Glutamatergic neuron (in vitro differentiated cells): ENCODE measurements around the gene PDE1C. TPM values are rescaled to one million over a fixed set of nuclear protein-coding genes. Genes with fewer than 3 reads are reported as not detected.

ENCODE experiments used
- DNase-seq: peaks from one replicate; pipeline ENCODE4 v3.0.0; 2022
- H3K27ac Mint-ChIP-seq: one replicate; pipeline ENCODE4 v1.8.0; 2020; ENCODE audit warnings: mild to moderate bottlenecking, mixed read lengths, inconsistent platforms; ENCODE audit not compliant: unreplicated experiment
- H3K27me3 Mint-ChIP-seq: one replicate; pipeline ENCODE4 v1.8.0; 2020; ENCODE audit warnings: mild to moderate bottlenecking, moderate library complexity, mixed read lengths, inconsistent platforms; ENCODE audit not compliant: unreplicated experiment
- H3K36me3 Mint-ChIP-seq: one replicate; pipeline ENCODE4 v1.8.0; 2020; ENCODE audit warnings: mild to moderate bottlenecking, mixed read lengths, inconsistent platforms; ENCODE audit not compliant: unreplicated experiment
- H3K4me1 Mint-ChIP-seq: one replicate; pipeline ENCODE4 v1.8.0; 2020; ENCODE audit warnings: mild to moderate bottlenecking, low read depth, mixed read lengths, inconsistent platforms; ENCODE audit not compliant: unreplicated experiment
- H3K4me3 Mint-ChIP-seq: one replicate; pipeline ENCODE4 v1.8.0; 2020; ENCODE audit warnings: mild to moderate bottlenecking, mixed read lengths, inconsistent platforms; ENCODE audit not compliant: unreplicated experiment
- H3K9me3 Mint-ChIP-seq: one replicate; pipeline ENCODE4 v1.8.0; 2020; ENCODE audit warnings: mild to moderate bottlenecking, moderate library complexity, mixed read lengths, inconsistent platforms; ENCODE audit not compliant: unreplicated experiment
- total RNA-seq: library from RNA; stranded (reverse); fragmentation: NEBNext Ultra II Directional; extraction: Animal tissue kit (Norgen Biotek cat#: 25700); gene quantifications from one replicate; pipeline ENCODE4 v1.2.1, GENCODE V29; 2021; ENCODE audit not compliant: unreplicated experiment
- TF ChIP-seq, protein P1 (sequence below): fragments of 200-600 bp; sonication (generic); IDR thresholded peaks from one replicate; pipeline ENCODE4 v1.5.0; 2021; ENCODE audit not compliant: partially characterized antibody, unreplicated experiment

The PDE1C gene
- total RNA-seq, 1 donor from 2014 or later, result 3.3 TPM

- TF ChIP-seq, protein P1, sequence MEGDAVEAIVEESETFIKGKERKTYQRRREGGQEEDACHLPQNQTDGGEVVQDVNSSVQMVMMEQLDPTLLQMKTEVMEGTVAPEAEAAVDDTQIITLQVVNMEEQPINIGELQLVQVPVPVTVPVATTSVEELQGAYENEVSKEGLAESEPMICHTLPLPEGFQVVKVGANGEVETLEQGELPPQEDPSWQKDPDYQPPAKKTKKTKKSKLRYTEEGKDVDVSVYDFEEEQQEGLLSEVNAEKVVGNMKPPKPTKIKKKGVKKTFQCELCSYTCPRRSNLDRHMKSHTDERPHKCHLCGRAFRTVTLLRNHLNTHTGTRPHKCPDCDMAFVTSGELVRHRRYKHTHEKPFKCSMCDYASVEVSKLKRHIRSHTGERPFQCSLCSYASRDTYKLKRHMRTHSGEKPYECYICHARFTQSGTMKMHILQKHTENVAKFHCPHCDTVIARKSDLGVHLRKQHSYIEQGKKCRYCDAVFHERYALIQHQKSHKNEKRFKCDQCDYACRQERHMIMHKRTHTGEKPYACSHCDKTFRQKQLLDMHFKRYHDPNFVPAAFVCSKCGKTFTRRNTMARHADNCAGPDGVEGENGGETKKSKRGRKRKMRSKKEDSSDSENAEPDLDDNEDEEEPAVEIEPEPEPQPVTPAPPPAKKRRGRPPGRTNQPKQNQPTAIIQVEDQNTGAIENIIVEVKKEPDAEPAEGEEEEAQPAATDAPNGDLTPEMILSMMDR, result no peak
- Mint-ChIP-seq H3K9me3 (no peaks in the 10 kb centered on the region), H3K36me3 (no peaks in the 10 kb centered on the region), H3K4me1 (no peaks in the 10 kb centered on the region), H3K27me3 (no peaks in the 10 kb centered on the region), H3K27ac (no peak overlapping the region), H3K4me3 (no peak overlapping the region)
- DNase-seq, result no peak
These were observed 322.1 kb downstream of the PDE1C start for GRCh38 chr7:31748084-31748483.

GRCh38 chr7:31747553-31747952 is 322.7 kb downstream of the PDE1C start:
- no peaks in the 10 kb centered on the region for H3K36me3 Mint-ChIP-seq
- H3K27me3 Mint-ChIP-seq, result no peaks in the 10 kb centered on the region

DNA sequence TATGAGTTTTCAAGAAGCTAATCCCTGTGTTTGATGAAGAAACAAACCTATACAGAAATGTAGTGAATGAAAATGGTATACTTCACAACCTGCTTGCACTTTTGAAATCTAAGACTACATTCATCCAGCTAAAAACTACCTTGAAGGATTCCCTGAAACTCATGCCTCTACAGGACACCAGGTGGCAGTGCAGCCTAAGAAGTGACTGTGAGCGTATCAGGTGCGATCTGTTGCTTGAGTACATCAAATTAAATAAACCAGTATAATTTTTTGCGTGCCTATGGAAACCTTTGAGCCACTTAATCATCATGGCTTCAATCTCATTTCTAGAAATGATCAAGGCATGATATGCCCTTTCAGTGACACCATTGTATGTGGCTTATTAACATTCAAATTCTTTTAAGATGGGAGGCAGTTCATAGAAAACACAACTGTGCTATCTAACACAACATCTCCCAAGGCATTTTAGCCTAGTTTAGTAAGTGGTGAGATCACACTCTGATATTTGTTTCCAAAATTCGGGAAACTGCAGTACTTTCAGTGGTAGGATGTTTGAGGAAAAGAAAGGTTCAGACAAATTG is 325.8 kb downstream of the PDE1C start:
- no peaks in the 10 kb centered on the region for H3K9me3 Mint-ChIP-seq
- no peaks in the 10 kb centered on the region for H3K4me1 Mint-ChIP-seq
- H3K27me3 Mint-ChIP-seq, result no peaks in the 10 kb centered on the region
- DNase-seq, result peak; percentile 72
- H3K36me3 Mint-ChIP-seq, result no peaks in the 10 kb centered on the region
- H3K4me3 Mint-ChIP-seq, result no peak overlapping the region
- H3K27ac Mint-ChIP-seq, result no peak overlapping the region
- TF ChIP-seq, protein P1, result peak; percentile 89

More at GRCh38 chr7:31747553-31747952, 322.7 kb downstream of the PDE1C start:
- Mint-ChIP-seq H3K4me3 (no peak overlapping the region), H3K9me3 (no peaks in the 10 kb centered on the region), H3K4me1 (no peaks in the 10 kb centered on the region), H3K27ac (no peak overlapping the region)
- TF ChIP-seq, protein P1, result no peak
- no peak for DNase-seq

DNA sequence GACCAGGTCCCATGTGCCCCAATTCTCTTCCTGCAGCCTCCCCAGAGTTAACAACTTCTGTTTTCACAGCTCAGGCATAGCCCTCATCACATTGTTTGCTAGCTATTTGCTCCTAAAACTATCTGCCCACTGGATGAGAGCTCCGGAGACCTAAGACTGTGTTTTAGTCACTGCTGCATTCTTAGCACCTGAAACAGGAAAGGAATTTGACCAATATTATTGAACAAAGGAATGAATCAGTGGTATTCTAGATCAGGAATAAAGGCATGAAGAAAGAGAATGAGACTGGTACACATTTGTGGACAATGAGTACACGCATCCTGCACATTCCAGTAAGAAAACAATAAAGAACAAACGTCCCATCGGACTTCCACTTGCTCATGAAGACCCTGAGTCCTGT is 328.4 kb downstream of the PDE1C start:
- Mint-ChIP-seq H3K27ac (no peak overlapping the region), H3K36me3 (no peaks in the 10 kb centered on the region), H3K27me3 (no peaks in the 10 kb centered on the region), H3K4me1 (no peaks in the 10 kb centered on the region), H3K4me3 (no peak overlapping the region), H3K9me3 (no peaks in the 10 kb centered on the region)
- no peak for DNase-seq
- TF ChIP-seq, protein P1, result no peak
